HepG2 (cell line): ENCODE data around the gene RHOBTB3. TPM values are rescaled to one million over a fixed set of nuclear protein-coding genes. Genes with fewer than 3 reads are reported as not detected.

Experiments used
- ATAC-seq: fragments of 200-7000 bp; cut with Tn5 transposase; 3 replicates; pipeline ENCODE4 v1.9.1; 2020; ENCODE audit warnings: mild to moderate bottlenecking, moderate library complexity
- BruUV-seq: library from RNA; stranded (reverse); fragments of 400-500 nt; replicated peaks from 2 replicates; lab custom pipeline; 2021; lab: Mats Ljungman, UMichigan
- CTCF ChIA-PET: fragments of 300-600 bp; formaldehyde crosslinking; extraction: SDS; loops from one replicate; lab custom pipeline; 2021; ENCODE audit warnings: low total read pairs, inconsistent platforms, low intra/inter-chr PET ratio; lab: Yijun Ruan, JAX
- POLR2A ChIA-PET: fragments of 350-600 bp; sonication (Branson Sonifier 250); formaldehyde crosslinking; loops from one replicate; lab custom pipeline; 2020; ENCODE audit warnings: antibody characterized with exemption, inconsistent platforms; lab: Yijun Ruan, JAX
- DNase-seq: peaks from one replicate; pipeline ENCODE4 v3.0.0-alpha.2; 2015; ENCODE audit warnings: low spot score
- FAIRE-seq: peaks from 3 replicates; lab custom pipeline; 2011; peaks lifted over from hg19 to GRCh38; lab: Jason Lieb, UNC
- H2AFZ ChIP-seq: one replicate; pipeline ENCODE4 v1.6.1; 2011; ENCODE audit warnings: low read length, inconsistent platforms
- H3K27ac ChIP-seq: fragments of 300-600 bp; 3 replicates; pipeline ENCODE4 v1.8.0; 2011; ENCODE audit warnings: mixed run types, mild to moderate bottlenecking, mixed read lengths, low read length, inconsistent platforms; ENCODE audit not compliant: insufficient read depth; ENCODE audit errors: extremely low read length
- H3K27me3 ChIP-seq, 2 experiments: fragments of 200-600 bp in 1 of 2; 2 replicates in 1 of 2; 3 replicates in 1 of 2; pipeline versions ENCODE4 v1.6.0 to v1.8.0; 2011; ENCODE audit warnings: low read length in 2 of 2, mild to moderate bottlenecking in 2 of 2, moderate library complexity in 2 of 2, inconsistent platforms in 1 of 2; ENCODE audit not compliant: insufficient read depth in 2 of 2, control insufficient read depth in 1 of 2
- H3K36me3 ChIP-seq, 2 experiments: fragments of 200-600 bp in 1 of 2; replicated peaks in 1 of 2; 2 replicates in 1 of 2; 3 replicates in 1 of 2; pipeline versions ENCODE4 v1.5.1 to v1.8.0; 2011; ENCODE audit warnings: low read length in 2 of 2, inconsistent platforms in 1 of 2; ENCODE audit not compliant: insufficient read depth in 2 of 2, control insufficient read depth in 1 of 2
- H3K4me1 ChIP-seq: 2 replicates; pipeline ENCODE4 v1.5.1; 2012; ENCODE audit warnings: low read length, inconsistent platforms; ENCODE audit not compliant: insufficient read depth
- H3K4me2 ChIP-seq: 2 replicates; pipeline ENCODE4 v1.6.0; 2011; ENCODE audit warnings: low read depth, low read length, inconsistent platforms
- H3K4me3 ChIP-seq, 3 experiments: fragments of 200-600 bp in 1 of 3; sonication (generic), shearing (Covaris generic) in 1 of 3; replicated peaks in 1 of 3; 2 replicates each; pipeline ENCODE4 v1.5.1; 2011 to 2016; ENCODE audit warnings: low read length in 3 of 3, inconsistent platforms in 2 of 3, low read depth in 2 of 3, mild to moderate bottlenecking in 2 of 3, control low read depth in 1 of 3, mixed read lengths in 1 of 3; ENCODE audit not compliant: insufficient read depth in 1 of 3
- H3K79me2 ChIP-seq: one replicate; pipeline ENCODE4 v1.6.1; 2011; ENCODE audit warnings: low read length, inconsistent platforms; ENCODE audit not compliant: insufficient read depth
- H3K9ac ChIP-seq: 2 replicates; pipeline ENCODE4 v1.6.0; 2011; ENCODE audit warnings: mild to moderate bottlenecking, low read depth, low read length, inconsistent platforms; ENCODE audit not compliant: insufficient read depth
- H3K9me3 ChIP-seq: 2 replicates; pipeline ENCODE4 v1.5.1; 2012; ENCODE audit warnings: mild to moderate bottlenecking, low read length
- H4K20me1 ChIP-seq: 2 replicates; pipeline ENCODE4 v1.6.0; 2011; ENCODE audit warnings: inconsistent platforms, mild to moderate bottlenecking, low read length, moderate library complexity; ENCODE audit not compliant: insufficient read depth
- ARNT ChIP-seq: fragments of 450-650 bp; IDR thresholded peaks from 2 replicates; pipeline ENCODE4 v1.6.1; 2017
- BHLHE40 ChIP-seq: IDR thresholded peaks from 2 replicates; pipeline ENCODE4 v1.6.1; 2011; ENCODE audit warnings: low read length, improper control_type of control experiment
- MAFF ChIP-seq: IDR thresholded peaks from 2 replicates; pipeline ENCODE4 v1.6.1; 2011; ENCODE audit warnings: low read depth, low read length, improper control_type of control experiment
- MAFK ChIP-seq, 2 experiments: IDR thresholded peaks in 1 of 2; conservative IDR thresholded peaks in 1 of 2; 2 replicates each; pipeline ENCODE4 v1.6.1; 2011; ENCODE audit warnings: improper control_type of control experiment in 2 of 2, low read length in 2 of 2
- NFYC ChIP-seq: IDR thresholded peaks from 2 replicates; pipeline ENCODE4 v1.6.1; 2016; ENCODE audit warnings: missing genetic modification reagents, missing compliant biosample characterization
- RFXAP ChIP-seq: sonication (generic); formaldehyde crosslinking; IDR thresholded peaks from 2 replicates; pipeline ENCODE4 v1.4.0; 2020; ENCODE audit warnings: missing genetic modification reagents, borderline replicate concordance
- U2AF2 ChIP-seq: fragments of 200-400 bp; formaldehyde crosslinking; IDR thresholded peaks from 2 replicates; pipeline ENCODE4 v1.6.1; 2017; ENCODE audit warnings: low read depth, mild to moderate bottlenecking, low read length
- ZBTB7A ChIP-seq: sonication (generic); formaldehyde crosslinking; IDR thresholded peaks from 2 replicates; pipeline ENCODE4 v1.8.0; 2022; ENCODE audit warnings: mild to moderate bottlenecking, missing genetic modification reagents
- ZFP90 ChIP-seq: sonication (generic); formaldehyde crosslinking; IDR thresholded peaks from 2 replicates; pipeline ENCODE4 v1.8.0; 2022; ENCODE audit warnings: missing genetic modification reagents, mild to moderate bottlenecking, inconsistent platforms, borderline replicate concordance
- ZNF101 ChIP-seq: sonication (generic); formaldehyde crosslinking; IDR thresholded peaks from 2 replicates; pipeline ENCODE4 v1.4.0; 2020; ENCODE audit warnings: mild to moderate bottlenecking, low read depth, missing genetic modification reagents, borderline replicate concordance
- WGBS: methylation state at CpG from one replicate; pipeline ENCODE4 v1.1.6; 2017; ENCODE audit warnings: low lambda C conversion rate; 5-methylcytosine and 5-hydroxymethylcytosine counted together
- in situ Hi-C: cut with HindIII; loops from 2 replicates; pipeline ENCODE4 v1.10.0; 2017; ENCODE audit warnings: low pct_unique_long_range_greater_than_20kb; ENCODE audit not compliant: extremely low pct_ligation_motif_present
- intact Hi-C: fragments of 100-400 bp; cut with micrococcal nuclease; formaldehyde crosslinking; loops from one replicate; pipeline ENCODE4 v1.10.0; 2022; ENCODE audit not compliant: unreplicated experiment
- polyA plus RNA-seq, 8 experiments: library from polyadenylated mRNA; depleted of rRNA in 3 of 8; stranded (reverse) in 7 of 8; unstranded in 1 of 8; fragments of >200 nt; fragmentation: Illumina TruSeq in 4 of 8; extraction: Trizol in 4 of 8; gene quantifications; 2 replicates each; pipeline versions ENCODE4 v1.2.1 to v1.2.3, GENCODE V29; 2011 to 2016; ENCODE audit warnings: low read depth in 4 of 8, missing spikeins in 1 of 8, mixed read lengths in 1 of 8; ENCODE audit not compliant: insufficient read depth in 1 of 8
- total RNA-seq, 5 experiments: library from RNA; depleted of rRNA; stranded (reverse); fragments of >200 nt; fragmentation: Illumina TruSeq; extraction: Trizol; gene quantifications; 2 replicates each; pipeline ENCODE4 v1.2.3, GENCODE V29; 2016; ENCODE audit warnings: low read depth in 1 of 5
- TF ChIP-seq, protein P1 (sequence below), 2 experiments: sonication (generic) in 1 of 2; formaldehyde crosslinking in 1 of 2; IDR thresholded peaks; 2 replicates each; pipeline versions ENCODE4 v1.4.0 to v1.6.1; 2018 to 2020; ENCODE audit warnings: missing genetic modification reagents in 2 of 2, borderline replicate concordance in 1 of 2, low read depth in 1 of 2, mild to moderate bottlenecking in 1 of 2, missing biosample characterization in 1 of 2
- TF ChIP-seq, protein P2 (sequence below): sonication (generic); formaldehyde crosslinking; IDR thresholded peaks from 2 replicates; pipeline ENCODE4 v1.4.0; 2020; ENCODE audit warnings: mild to moderate bottlenecking, low read depth, missing genetic modification reagents

The RHOBTB3 gene
- total and polyA plus RNA-seq, 2 of the 13 experiments (the other 11 are each of a cell fraction or from before 2014, with no cell fraction given) = 31.6 to 35.4 TPM

DNA sequence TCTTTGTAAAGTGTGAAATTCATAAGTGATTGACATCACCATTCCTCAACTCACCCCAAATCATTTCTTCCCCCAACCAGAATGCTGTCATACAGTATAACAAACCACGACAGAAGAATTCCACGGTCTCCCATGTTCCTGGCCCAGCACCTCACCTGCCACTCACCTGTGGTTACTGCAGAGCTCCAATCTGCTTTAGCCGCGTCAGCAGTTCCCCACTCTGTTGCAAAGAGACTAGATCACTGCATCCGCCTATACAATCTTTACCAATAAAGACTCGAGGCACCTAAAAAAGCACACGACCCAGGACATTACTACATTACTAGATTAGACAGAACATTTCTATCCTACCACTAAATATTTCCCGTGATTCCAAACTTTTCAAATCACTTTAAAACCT is 85.2 kb downstream of the RHOBTB3 start:
- Histone ChIP-seq H3K36me3 (peaks cover 18 to 43% of the 10 kb centered on the region in 2 experiments), H3K4me2 (no peak overlapping the region), H3K9me3 (no peaks in the 10 kb centered on the region), H3K4me3 (no peak overlapping the region), H3K27me3 (no peaks in the 10 kb centered on the region; a peak in 1 of 5 replicates), H3K27ac (no peak overlapping the region), H3K9ac (no peak overlapping the region), H2AFZ (no peak overlapping the region), H3K4me1 (peaks cover 74% of the 10 kb centered on the region), H3K79me2 (peaks cover 37% of the 10 kb centered on the region), H4K20me1 (peaks cover 23% of the 10 kb centered on the region)
- TF ChIP-seq ZNF101 (CRISPR knock-in tag) = no peak
- no peak for TF ChIP-seq RFXAP
- TF ChIP-seq, protein P1, sequence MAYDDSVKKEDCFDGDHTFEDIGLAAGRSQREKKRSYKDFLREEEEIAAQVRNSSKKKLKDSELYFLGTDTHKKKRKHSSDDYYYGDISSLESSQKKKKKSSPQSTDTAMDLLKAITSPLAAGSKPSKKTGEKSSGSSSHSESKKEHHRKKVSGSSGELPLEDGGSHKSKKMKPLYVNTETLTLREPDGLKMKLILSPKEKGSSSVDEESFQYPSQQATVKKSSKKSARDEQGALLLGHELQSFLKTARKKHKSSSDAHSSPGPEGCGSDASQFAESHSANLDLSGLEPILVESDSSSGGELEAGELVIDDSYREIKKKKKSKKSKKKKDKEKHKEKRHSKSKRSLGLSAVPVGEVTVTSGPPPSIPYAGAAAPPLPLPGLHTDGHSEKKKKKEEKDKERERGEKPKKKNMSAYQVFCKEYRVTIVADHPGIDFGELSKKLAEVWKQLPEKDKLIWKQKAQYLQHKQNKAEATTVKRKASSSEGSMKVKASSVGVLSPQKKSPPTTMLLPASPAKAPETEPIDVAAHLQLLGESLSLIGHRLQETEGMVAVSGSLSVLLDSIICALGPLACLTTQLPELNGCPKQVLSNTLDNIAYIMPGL (CRISPR knock-in tag; IDR thresholded peaks at IDR 0.05; ENCODE audit: borderline replicate concordance in 1 of 2, low read depth in 1 of 2) = no peak
- TF ChIP-seq NFYC (CRISPR knock-in tag) = no peak
- TF ChIP-seq MAFK (conservative IDR thresholded peaks at IDR 0.05 in 1 of 2, IDR thresholded peaks at IDR 0.05 in 1 of 2; ENCODE audit: low read length in 2 of 2) = peak; percentile 59 to 83; a peak in 3 of 4 replicates
- peak; percentile 66 for TF ChIP-seq MAFF
- TF ChIP-seq, protein P2, sequence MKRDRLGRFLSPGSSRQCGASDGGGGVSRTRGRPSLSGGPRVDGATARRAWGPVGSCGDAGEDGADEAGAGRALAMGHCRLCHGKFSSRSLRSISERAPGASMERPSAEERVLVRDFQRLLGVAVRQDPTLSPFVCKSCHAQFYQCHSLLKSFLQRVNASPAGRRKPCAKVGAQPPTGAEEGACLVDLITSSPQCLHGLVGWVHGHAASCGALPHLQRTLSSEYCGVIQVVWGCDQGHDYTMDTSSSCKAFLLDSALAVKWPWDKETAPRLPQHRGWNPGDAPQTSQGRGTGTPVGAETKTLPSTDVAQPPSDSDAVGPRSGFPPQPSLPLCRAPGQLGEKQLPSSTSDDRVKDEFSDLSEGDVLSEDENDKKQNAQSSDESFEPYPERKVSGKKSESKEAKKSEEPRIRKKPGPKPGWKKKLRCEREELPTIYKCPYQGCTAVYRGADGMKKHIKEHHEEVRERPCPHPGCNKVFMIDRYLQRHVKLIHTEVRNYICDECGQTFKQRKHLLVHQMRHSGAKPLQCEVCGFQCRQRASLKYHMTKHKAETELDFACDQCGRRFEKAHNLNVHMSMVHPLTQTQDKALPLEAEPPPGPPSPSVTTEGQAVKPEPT (CRISPR knock-in tag) = no peak
- TF ChIP-seq ZBTB7A (CRISPR knock-in tag) = no peak
- no peak for TF ChIP-seq ARNT
- TF ChIP-seq BHLHE40 = no peak
- no peak for TF ChIP-seq ZFP90 (CRISPR knock-in tag)
- no peak for TF ChIP-seq U2AF2
- in situ Hi-C loops (no loop called here), intact Hi-C loops (no loop called here)
- POLR2A ChIA-PET = interaction anchor here (1.6 to 10.9 kb wide), 2 partner anchors 7 to 18 kb away, joined by 4 to 98 read pairs; partner anchors contain the start of gene GLRX
- FAIRE-seq (no peak), DNase-seq (no peak), ATAC-seq (no peak)
- no TSS peak for BruUV-seq
- CTCF ChIA-PET = no interaction called here
- WGBS = 98% methylated on average over 8 of the region's 8 CpGs
